Neutrophil (primary cell): ENCODE data around the gene SCGB3A2.

Source experiments
- H3K27ac ChIP-seq: fragments of 200-600 bp; sonication (generic); 2 replicates; pipeline ENCODE4 v1.5.1; 2016; ENCODE audit warnings: mild to moderate bottlenecking, moderate library complexity
- H3K27me3 ChIP-seq: fragments of 200-600 bp; sonication (generic); 2 replicates; pipeline ENCODE4 v1.6.0; 2016; ENCODE audit warnings: mild to moderate bottlenecking
- H3K36me3 ChIP-seq: fragments of 200-600 bp; sonication (generic); 2 replicates; pipeline ENCODE4 v1.5.1; 2017
- H3K4me1 ChIP-seq, 2 experiments: fragments of 200-600 bp in 1 of 2; sonication (generic) in 1 of 2; 1 replicate in 1 of 2; 2 replicates in 1 of 2; pipeline versions ENCODE4 v1.5.1 to v1.6.1; 2013 to 2016; ENCODE audit warnings: low read depth in 1 of 2, low read length in 1 of 2, mild to moderate bottlenecking in 1 of 2, moderate library complexity in 1 of 2; ENCODE audit not compliant: control insufficient read depth in 1 of 2, insufficient read depth in 1 of 2
- H3K4me3 ChIP-seq, 2 experiments: fragments of 200-600 bp in 1 of 2; sonication (generic) in 1 of 2; 1 replicate in 1 of 2; 2 replicates in 1 of 2; pipeline ENCODE4 v1.5.1; 2013 to 2016; ENCODE audit warnings: low read depth in 1 of 2, low read length in 1 of 2, mild to moderate bottlenecking in 1 of 2, moderate library complexity in 1 of 2
- H3K9me3 ChIP-seq: fragments of 200-600 bp; sonication (generic); 2 replicates; pipeline ENCODE4 v1.5.1; 2016
- TF ChIP-seq, protein P1 (sequence below): fragments of 200-600 bp; sonication (generic); IDR thresholded peaks from 2 replicates; pipeline ENCODE4 v1.5.1; 2016; ENCODE audit warnings: antibody characterized with exemption

Gene SCGB3A2

GRCh38 chr5:147911427-147911826 is 32.9 kb downstream of the SCGB3A2 start:
- no peak overlapping the region for H3K27ac ChIP-seq
- H3K9me3 ChIP-seq = no peaks in the 10 kb centered on the region
- H3K27me3 ChIP-seq = no peaks in the 10 kb centered on the region
- H3K36me3 ChIP-seq = no peaks in the 10 kb centered on the region
- TF ChIP-seq, protein P1, sequence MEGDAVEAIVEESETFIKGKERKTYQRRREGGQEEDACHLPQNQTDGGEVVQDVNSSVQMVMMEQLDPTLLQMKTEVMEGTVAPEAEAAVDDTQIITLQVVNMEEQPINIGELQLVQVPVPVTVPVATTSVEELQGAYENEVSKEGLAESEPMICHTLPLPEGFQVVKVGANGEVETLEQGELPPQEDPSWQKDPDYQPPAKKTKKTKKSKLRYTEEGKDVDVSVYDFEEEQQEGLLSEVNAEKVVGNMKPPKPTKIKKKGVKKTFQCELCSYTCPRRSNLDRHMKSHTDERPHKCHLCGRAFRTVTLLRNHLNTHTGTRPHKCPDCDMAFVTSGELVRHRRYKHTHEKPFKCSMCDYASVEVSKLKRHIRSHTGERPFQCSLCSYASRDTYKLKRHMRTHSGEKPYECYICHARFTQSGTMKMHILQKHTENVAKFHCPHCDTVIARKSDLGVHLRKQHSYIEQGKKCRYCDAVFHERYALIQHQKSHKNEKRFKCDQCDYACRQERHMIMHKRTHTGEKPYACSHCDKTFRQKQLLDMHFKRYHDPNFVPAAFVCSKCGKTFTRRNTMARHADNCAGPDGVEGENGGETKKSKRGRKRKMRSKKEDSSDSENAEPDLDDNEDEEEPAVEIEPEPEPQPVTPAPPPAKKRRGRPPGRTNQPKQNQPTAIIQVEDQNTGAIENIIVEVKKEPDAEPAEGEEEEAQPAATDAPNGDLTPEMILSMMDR = no peak
- H3K4me3 ChIP-seq = no peak overlapping the region
- no peaks in the 10 kb centered on the region for H3K4me1 ChIP-seq

DNA sequence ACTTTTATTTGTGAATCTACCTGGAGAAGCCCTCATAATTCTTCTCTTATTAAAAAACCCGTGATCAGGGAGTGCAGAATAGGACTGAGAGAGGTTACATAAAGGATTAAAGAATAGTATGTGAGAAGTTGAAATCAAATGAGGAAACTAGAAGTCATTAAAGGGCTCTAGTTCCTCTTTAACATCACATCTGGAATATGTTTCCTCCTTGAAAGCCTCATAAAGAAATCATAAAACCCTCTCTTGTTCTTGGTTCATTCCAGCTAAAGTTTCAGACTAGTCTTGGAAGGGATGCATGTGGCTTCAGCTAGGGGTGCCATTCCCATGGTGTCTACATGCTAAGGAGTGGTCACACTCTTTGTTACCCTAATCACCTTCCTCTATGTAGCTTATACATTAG is 33.5 kb downstream of the SCGB3A2 start:
- no peaks in the 10 kb centered on the region for H3K27me3 ChIP-seq
- no peaks in the 10 kb centered on the region for H3K9me3 ChIP-seq
- TF ChIP-seq, protein P1 = no peak
- no peak overlapping the region for H3K27ac ChIP-seq
- no peaks in the 10 kb centered on the region for H3K4me1 ChIP-seq
- no peaks in the 10 kb centered on the region for H3K36me3 ChIP-seq
- no peak overlapping the region for H3K4me3 ChIP-seq

DNA sequence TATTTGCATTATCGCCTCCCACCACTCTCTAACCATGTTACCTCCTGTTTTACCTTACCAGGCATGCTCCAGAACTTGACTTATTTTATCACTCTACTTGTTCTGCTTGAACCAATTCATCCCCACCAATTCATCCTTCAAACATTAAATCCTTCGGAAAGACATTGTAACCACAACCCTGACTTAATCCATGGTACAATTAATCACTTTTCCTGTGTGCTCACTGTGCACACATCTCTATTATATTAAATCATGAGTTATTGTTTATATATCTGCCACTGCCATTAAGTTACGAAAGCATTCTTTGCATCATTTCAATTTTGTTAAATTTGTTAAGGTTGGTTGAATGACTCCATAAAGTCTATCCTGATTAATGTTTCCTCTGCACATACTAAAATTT is 35.3 kb downstream of the SCGB3A2 start:
- H3K4me3 ChIP-seq = no peak overlapping the region
- no peaks in the 10 kb centered on the region for H3K4me1 ChIP-seq
- no peaks in the 10 kb centered on the region for H3K27me3 ChIP-seq
- TF ChIP-seq, protein P1 = no peak
- H3K36me3 ChIP-seq = no peaks in the 10 kb centered on the region
- no peaks in the 10 kb centered on the region for H3K9me3 ChIP-seq
- H3K27ac ChIP-seq = no peak overlapping the region

- Histone ChIP-seq H3K4me3 (no peak overlapping the region), H3K9me3 (no peaks in the 10 kb centered on the region), H3K27ac (no peak overlapping the region), H3K4me1 (no peaks in the 10 kb centered on the region), H3K27me3 (no peaks in the 10 kb centered on the region), H3K36me3 (no peaks in the 10 kb centered on the region)
- TF ChIP-seq, protein P1 = no peak
These were observed 39.7 kb downstream of the SCGB3A2 start for GRCh38 chr5:147918101-147918685.

DNA sequence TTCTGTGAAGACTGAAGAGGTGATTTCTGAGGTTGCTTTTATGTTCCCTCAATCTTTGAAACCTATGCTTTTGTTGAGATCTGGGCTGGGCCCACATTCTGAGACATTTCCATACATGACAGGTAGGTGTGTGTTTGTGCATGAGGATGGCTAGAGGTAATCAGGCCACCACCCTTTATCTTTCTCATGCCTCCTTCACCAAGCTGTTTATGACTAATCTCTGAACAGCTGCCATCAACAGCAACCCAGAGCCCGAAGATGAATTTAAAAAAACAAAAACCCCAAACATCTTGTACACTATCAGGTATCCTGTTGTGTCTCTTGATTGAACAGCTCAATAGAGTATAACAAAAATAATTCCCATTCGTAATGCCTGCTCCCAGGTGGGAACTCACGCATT is 40.4 kb downstream of the SCGB3A2 start:
- Histone ChIP-seq H3K4me1 (no peaks in the 10 kb centered on the region), H3K36me3 (no peaks in the 10 kb centered on the region), H3K9me3 (no peaks in the 10 kb centered on the region), H3K27ac (no peak overlapping the region), H3K27me3 (no peaks in the 10 kb centered on the region), H3K4me3 (no peak overlapping the region)
- TF ChIP-seq, protein P1 = no peak
